ENCODE measurements around the gene AOC1. TPM values are rescaled to one million over a fixed set of nuclear protein-coding genes. Genes with fewer than 3 reads are reported as not detected.

Gene AOC1
- total RNA-seq, 2 experiments from 2014 or later: not detected

- Mint-ChIP-seq H3K9me3 (no peaks in the 10 kb centered on the region), H3K27me3 (peaks cover 15% of the 10 kb centered on the region), H3K27ac (no peak overlapping the region), H3K36me3 (ENCODE audit: low read depth) (no peaks in the 10 kb centered on the region), H3K4me3 (no peak overlapping the region), H3K4me1 (peaks cover 2% of the 10 kb centered on the region)
- POLR2A ChIA-PET: no interaction called here
- no peak for DNase-seq
- CTCF ChIA-PET: no interaction called here
Observed at GRCh38 chr7:150856303-150857275, 4.3 kb downstream of the AOC1 start.

GRCh38 chr7:150857276-150858055 is 5.1 kb downstream of the AOC1 start:
- Mint-ChIP-seq H3K27ac (no peak overlapping the region), H3K36me3 (ENCODE audit: low read depth) (no peaks in the 10 kb centered on the region), H3K27me3 (peaks cover 10% of the 10 kb centered on the region), H3K4me3 (no peak overlapping the region), H3K4me1 (no peaks in the 10 kb centered on the region), H3K9me3 (no peaks in the 10 kb centered on the region)
- CTCF ChIA-PET: no interaction called here
- POLR2A ChIA-PET: no interaction called here
- DNase-seq: no peak

- CTCF ChIA-PET: no interaction called here
- Mint-ChIP-seq H3K36me3 (ENCODE audit: low read depth) (no peaks in the 10 kb centered on the region), H3K27ac (no peak overlapping the region), H3K9me3 (no peaks in the 10 kb centered on the region), H3K4me1 (no peaks in the 10 kb centered on the region), H3K4me3 (no peak overlapping the region), H3K27me3 (peaks cover 10% of the 10 kb centered on the region)
- POLR2A ChIA-PET: no interaction called here
- no peak for DNase-seq
Observed at GRCh38 chr7:150858236-150859197, 6.2 kb downstream of the AOC1 start.

GRCh38 chr7:150860291-150860977 is 8.1 kb downstream of the AOC1 start:
- CTCF ChIA-PET: no interaction called here
- peaks cover 8% of the 10 kb centered on the region for H3K27me3 Mint-ChIP-seq
- POLR2A ChIA-PET: no interaction called here
- H3K9me3 Mint-ChIP-seq: no peaks in the 10 kb centered on the region
- H3K4me3 Mint-ChIP-seq: no peak overlapping the region
- DNase-seq: no peak
- no peaks in the 10 kb centered on the region for H3K36me3 Mint-ChIP-seq (ENCODE audit: low read depth)
- H3K4me1 Mint-ChIP-seq: no peaks in the 10 kb centered on the region
- H3K27ac Mint-ChIP-seq: no peak overlapping the region

- Mint-ChIP-seq H3K4me3 (no peak overlapping the region), H3K9me3 (no peaks in the 10 kb centered on the region), H3K27ac (no peak overlapping the region), H3K27me3 (peaks cover 8% of the 10 kb centered on the region), H3K4me1 (no peaks in the 10 kb centered on the region), H3K36me3 (ENCODE audit: low read depth) (no peaks in the 10 kb centered on the region)
- ChIA-PET CTCF (no interaction called here), POLR2A (no interaction called here)
- no peak for DNase-seq
Observed at GRCh38 chr7:150860978-150861295, 8.6 kb downstream of the AOC1 start.

GRCh38 chr7:150862356-150862755 is 10.0 kb downstream of the AOC1 start:
- CTCF ChIA-PET: no interaction called here
- no peak overlapping the region for H3K4me3 Mint-ChIP-seq
- H3K9me3 Mint-ChIP-seq: peaks cover 2% of the 10 kb centered on the region

GRCh38 chr7:150863946-150864345 is 11.6 kb downstream of the AOC1 start:
- Mint-ChIP-seq H3K9me3 (peaks cover 2% of the 10 kb centered on the region), H3K4me3 (no peak overlapping the region), H3K4me1 (no peaks in the 10 kb centered on the region), H3K36me3 (ENCODE audit: low read depth) (no peaks in the 10 kb centered on the region), H3K27ac (no peak overlapping the region), H3K27me3 (peaks cover 30% of the 10 kb centered on the region)
- DNase-seq: no peak
- ChIA-PET CTCF (interaction anchor here (4.7 kb wide), 1 partner anchor 13 kb away, joined by 23 read pairs; no protein-coding TSS in a partner anchor), POLR2A (no interaction called here)

More at GRCh38 chr7:150862356-150862755, 10.0 kb downstream of the AOC1 start:
- Mint-ChIP-seq H3K27ac (no peak overlapping the region), H3K4me1 (no peaks in the 10 kb centered on the region), H3K27me3 (peaks cover 15% of the 10 kb centered on the region), H3K36me3 (ENCODE audit: low read depth) (no peaks in the 10 kb centered on the region)
- POLR2A ChIA-PET: no interaction called here
- no peak for DNase-seq

GRCh38 chr7:150866932-150867564 is 14.7 kb downstream of the AOC1 start:
- Mint-ChIP-seq H3K27me3 (peaks cover 45% of the 10 kb centered on the region), H3K36me3 (ENCODE audit: low read depth) (no peaks in the 10 kb centered on the region), H3K4me1 (no peaks in the 10 kb centered on the region), H3K9me3 (peaks cover 5% of the 10 kb centered on the region), H3K27ac (no peak overlapping the region), H3K4me3 (no peak overlapping the region)
- no peak for DNase-seq
- POLR2A ChIA-PET: interaction anchor here (0.8 kb wide), 1 partner anchor 12 kb away, joined by 3 read pairs; no protein-coding TSS in a partner anchor
- CTCF ChIA-PET: interaction anchor here (4.7 kb wide), 1 partner anchor 10 kb away, joined by 23 read pairs; no protein-coding TSS in a partner anchor

- CTCF ChIA-PET: interaction anchor here (4.7 kb wide), 1 partner anchor 9 kb away, joined by 23 read pairs; no protein-coding TSS in a partner anchor
- Mint-ChIP-seq H3K36me3 (ENCODE audit: low read depth) (no peaks in the 10 kb centered on the region), H3K27me3 (peaks cover 46% of the 10 kb centered on the region), H3K9me3 (peaks cover 5% of the 10 kb centered on the region), H3K4me3 (no peak overlapping the region), H3K27ac (no peak overlapping the region), H3K4me1 (no peaks in the 10 kb centered on the region)
- DNase-seq: no peak
- POLR2A ChIA-PET: interaction anchor here (0.8 kb wide), 1 partner anchor 11 kb away, joined by 3 read pairs; no protein-coding TSS in a partner anchor
Observed at GRCh38 chr7:150867605-150868004, 15.3 kb downstream of the AOC1 start.

GRCh38 chr7:150869467-150869866 is 17.1 kb downstream of the AOC1 start:
- Mint-ChIP-seq H3K4me3 (no peak overlapping the region), H3K27me3 (peaks cover 50% of the 10 kb centered on the region), H3K36me3 (ENCODE audit: low read depth) (no peaks in the 10 kb centered on the region), H3K9me3 (peaks cover 5% of the 10 kb centered on the region), H3K27ac (no peak overlapping the region), H3K4me1 (no peaks in the 10 kb centered on the region)
- no peak for DNase-seq
- ChIA-PET POLR2A (no interaction called here), CTCF (interaction anchor here (1.1 to 1.3 kb wide), 2 partner anchors 9 to 29 kb away, joined by 3 to 6 read pairs; no protein-coding TSS in a partner anchor)

GRCh38 chr7:150871601-150872000 is 19.3 kb downstream of the AOC1 start:
- Mint-ChIP-seq H3K4me1 (peaks cover under 1% of the 10 kb centered on the region), H3K27ac (no peak overlapping the region), H3K9me3 (peaks cover 5% of the 10 kb centered on the region), H3K27me3 (peaks cover 57% of the 10 kb centered on the region), H3K4me3 (no peak overlapping the region), H3K36me3 (ENCODE audit: low read depth) (no peaks in the 10 kb centered on the region)
- DNase-seq: no peak
- POLR2A ChIA-PET: no interaction called here
- CTCF ChIA-PET: interaction anchor here (0.8 kb wide), 1 partner anchor 27 kb away, joined by 3 read pairs; no protein-coding TSS in a partner anchor

All from activated CD4-positive, alpha-beta memory T cell treated with anti-CD3 and anti-CD28 coated beads, Interleukin-2, amount 10 ng/mL, durations not matched to agents 7 days and 5 days (primary cell).